Panc1 (cell line): ENCODE data around the gene DNAJB4. TPM values are rescaled to one million over a fixed set of nuclear protein-coding genes. Genes with fewer than 3 reads are reported as not detected.
"Not testable (repeated sequence)": the region's sequence is repeated elsewhere in the genome, so short reads cannot be mapped to it uniquely, and the experiment has no call there.

Experiments
- ATAC-seq: fragments of 200-7000 bp; cut with Tn5 transposase; 2 replicates; pipeline ENCODE4 v1.9.1; 2020; ENCODE audit warnings: mild to moderate bottlenecking, moderate library complexity
- BruUV-seq: library from RNA; stranded (reverse); fragments of 400-500 nt; replicated peaks from 2 replicates; lab custom pipeline; 2021; lab: Mats Ljungman, UMichigan
- CTCF ChIA-PET: fragments of 300-600 bp; sonication (Branson Sonifier 250); formaldehyde crosslinking; loops from one replicate; lab custom pipeline; 2022; ENCODE audit warnings: antibody characterized with exemption; lab: Charles Lee
- POLR2A ChIA-PET: fragments of 300-600 bp; sonication (Branson Sonifier 250); formaldehyde crosslinking; loops from one replicate; lab custom pipeline; 2022; ENCODE audit warnings: antibody characterized with exemption; lab: Charles Lee
- DNase-seq: peaks from one replicate; pipeline ENCODE4 v3.0.0-alpha.2; 2010; ENCODE audit warnings: low read depth, low spot score
- H3K27ac ChIP-seq: 2 replicates; pipeline ENCODE4 v1.5.1; 2011; ENCODE audit warnings: mild to moderate bottlenecking, low read length, inconsistent platforms
- H3K27me3 ChIP-seq: fragments of 200-500 bp; sonication (Bioruptor generic); 2 replicates; pipeline ENCODE4 v1.6.0; 2014; ENCODE audit warnings: low read length, inconsistent platforms; ENCODE audit not compliant: control insufficient read depth, insufficient read depth
- H3K36me3 ChIP-seq: fragments of 200-500 bp; sonication (Bioruptor generic); 2 replicates; pipeline ENCODE4 v1.5.1; 2014; ENCODE audit warnings: inconsistent platforms, mild to moderate bottlenecking, low read length, moderate library complexity; ENCODE audit not compliant: control insufficient read depth, insufficient read depth
- H3K4me1 ChIP-seq: 2 replicates; pipeline ENCODE4 v1.5.1; 2011; ENCODE audit warnings: inconsistent platforms, mild to moderate bottlenecking, low read length, moderate library complexity; ENCODE audit not compliant: control insufficient read depth, insufficient read depth
- H3K4me3 ChIP-seq, 2 experiments: 2 replicates each; pipeline ENCODE4 v1.5.1; 2011 to 2012; ENCODE audit warnings: low read depth in 2 of 2, low read length in 2 of 2, mild to moderate bottlenecking in 2 of 2, inconsistent platforms in 1 of 2, moderate library complexity in 1 of 2
- H3K9me3 ChIP-seq: fragments of 200-500 bp; sonication (Bioruptor generic); 2 replicates; pipeline ENCODE4 v1.5.1; 2014; ENCODE audit warnings: low read depth, mild to moderate bottlenecking, inconsistent platforms, low read length, moderate library complexity; ENCODE audit not compliant: control insufficient read depth, insufficient read depth
- CTCF ChIP-seq: fragments of 450-650 bp; IDR thresholded peaks from 2 replicates; pipeline ENCODE4 v1.5.1; 2017; ENCODE audit warnings: mild to moderate bottlenecking
- POLR2AphosphoS5 ChIP-seq: IDR thresholded peaks from 2 replicates; pipeline ENCODE4 v1.6.1; 2012; ENCODE audit warnings: mild to moderate bottlenecking, low read depth, low read length, moderate library complexity
- SIN3A ChIP-seq: IDR thresholded peaks from 2 replicates; pipeline ENCODE4 v1.6.1; 2012; ENCODE audit warnings: low read depth, mild to moderate bottlenecking, low read length, moderate library complexity, borderline replicate concordance; ENCODE audit not compliant: insufficient read depth
- TCF7L2 ChIP-seq: IDR thresholded peaks from 2 replicates; pipeline ENCODE4 v1.6.1; 2011; ENCODE audit warnings: mild to moderate bottlenecking, low read depth, low read length, inconsistent platforms
- in situ Hi-C: cut with HindIII; loops from 2 replicates; pipeline ENCODE4 v1.10.0; 2016; ENCODE audit warnings: low sequenced_read_pairs, low pct_unique_long_range_greater_than_20kb
- intact Hi-C: fragments of 100-400 bp; cut with micrococcal nuclease; formaldehyde crosslinking; loops from one replicate; pipeline ENCODE4 v1.10.0; 2022; ENCODE audit not compliant: unreplicated experiment
- total RNA-seq: library from RNA; stranded (reverse); gene quantifications from one replicate; pipeline ENCODE4 v1.2.1, GENCODE V29; 2021; ENCODE audit not compliant: unreplicated experiment
- TF ChIP-seq, protein P1 (sequence below), 2 experiments: IDR thresholded peaks; 2 replicates each; pipeline ENCODE4 v1.6.1; 2011 to 2012; ENCODE audit warnings: low read depth in 2 of 2, control low read depth in 1 of 2, low read length in 1 of 2, mild to moderate bottlenecking in 1 of 2, moderate library complexity in 1 of 2; ENCODE audit not compliant: insufficient read depth in 1 of 2

DNAJB4 gene
- total RNA-seq, 1 experiment from 2014 or later = 14.9 TPM

GRCh38 chr1:77978969-77979876 lies 25.5 kb upstream of the DNAJB4 start, which contains the start of gene FUBP1:
TSS of gene FUBP1 (minus strand) at chr1:77979072. CDS start at chr1:77979004, 68 bp downstream.
- H3K27ac ChIP-seq = peak within 1 kb of the TSS; percentile 100
- DNase-seq = peak; percentile 99
- peaks cover 18% of the 10 kb centered on the region for H3K36me3 ChIP-seq
- H3K4me1 ChIP-seq = peaks cover 18% of the 10 kb centered on the region
- ATAC-seq = peak; percentile 94
- H3K9me3 ChIP-seq = no peaks in the 10 kb centered on the region
- in situ Hi-C loops = no loop called here
- POLR2A ChIA-PET = interaction anchor here (0.5 to 0.9 kb wide), 3 partner anchors 15 to 75 kb away, joined by 5 to 9 read pairs (median 8); partner anchors contain the start of gene DNAJB4
- TSS peak; percentile 91 for BruUV-seq
- TF ChIP-seq POLR2AphosphoS5 = peak; percentile 99
- peak; percentile 36; the same call in 1 of the 2 replicates for TF ChIP-seq SIN3A
- TF ChIP-seq, protein P1, sequence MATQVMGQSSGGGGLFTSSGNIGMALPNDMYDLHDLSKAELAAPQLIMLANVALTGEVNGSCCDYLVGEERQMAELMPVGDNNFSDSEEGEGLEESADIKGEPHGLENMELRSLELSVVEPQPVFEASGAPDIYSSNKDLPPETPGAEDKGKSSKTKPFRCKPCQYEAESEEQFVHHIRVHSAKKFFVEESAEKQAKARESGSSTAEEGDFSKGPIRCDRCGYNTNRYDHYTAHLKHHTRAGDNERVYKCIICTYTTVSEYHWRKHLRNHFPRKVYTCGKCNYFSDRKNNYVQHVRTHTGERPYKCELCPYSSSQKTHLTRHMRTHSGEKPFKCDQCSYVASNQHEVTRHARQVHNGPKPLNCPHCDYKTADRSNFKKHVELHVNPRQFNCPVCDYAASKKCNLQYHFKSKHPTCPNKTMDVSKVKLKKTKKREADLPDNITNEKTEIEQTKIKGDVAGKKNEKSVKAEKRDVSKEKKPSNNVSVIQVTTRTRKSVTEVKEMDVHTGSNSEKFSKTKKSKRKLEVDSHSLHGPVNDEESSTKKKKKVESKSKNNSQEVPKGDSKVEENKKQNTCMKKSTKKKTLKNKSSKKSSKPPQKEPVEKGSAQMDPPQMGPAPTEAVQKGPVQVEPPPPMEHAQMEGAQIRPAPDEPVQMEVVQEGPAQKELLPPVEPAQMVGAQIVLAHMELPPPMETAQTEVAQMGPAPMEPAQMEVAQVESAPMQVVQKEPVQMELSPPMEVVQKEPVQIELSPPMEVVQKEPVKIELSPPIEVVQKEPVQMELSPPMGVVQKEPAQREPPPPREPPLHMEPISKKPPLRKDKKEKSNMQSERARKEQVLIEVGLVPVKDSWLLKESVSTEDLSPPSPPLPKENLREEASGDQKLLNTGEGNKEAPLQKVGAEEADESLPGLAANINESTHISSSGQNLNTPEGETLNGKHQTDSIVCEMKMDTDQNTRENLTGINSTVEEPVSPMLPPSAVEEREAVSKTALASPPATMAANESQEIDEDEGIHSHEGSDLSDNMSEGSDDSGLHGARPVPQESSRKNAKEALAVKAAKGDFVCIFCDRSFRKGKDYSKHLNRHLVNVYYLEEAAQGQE (IDR thresholded peaks at IDR 0.05; ENCODE audit: insufficient read depth in 1 of 2, low read depth in 2 of 2, low read length in 1 of 2) = peak in 1 of 2 experiments; percentile 30; a peak in 1 of 4 replicates
- TF ChIP-seq TCF7L2 = no peak
- TF ChIP-seq CTCF = peak; percentile 87
- CTCF ChIA-PET = interaction anchor here (0.6 to 1.2 kb wide), 2 partner anchors 25 to 135 kb away, joined by 4 to 6 read pairs; no protein-coding TSS in a partner anchor
- H3K27me3 ChIP-seq = no peaks in the 10 kb centered on the region
- intact Hi-C loops = loop anchor here (5.0 kb wide), 1 partner anchor 133 kb away; no protein-coding TSS in a partner anchor
- peak within 1 kb of the TSS; percentile 96 to 100 for H3K4me3 ChIP-seq

- intact Hi-C loops, H3K4me1 ChIP-seq, in situ Hi-C loops, H3K27me3 ChIP-seq, CTCF ChIA-PET, BruUV-seq, H3K4me3 ChIP-seq, H3K36me3 ChIP-seq, H3K27ac ChIP-seq, POLR2A ChIA-PET, DNase-seq, ATAC-seq, H3K9me3 ChIP-seq: not testable (repeated sequence)
These were observed 21.3 kb upstream of the DNAJB4 start for GRCh38 chr1:77983352-77983996.
